Bronchial epithelial cell (primary cell): ENCODE data around the gene SEC16A. TPM values are rescaled to one million over a fixed set of nuclear protein-coding genes. Genes with fewer than 3 reads are reported as not detected.
"Not testable (repeated sequence)": the region's sequence is repeated elsewhere in the genome, so short reads cannot be mapped to it uniquely, and the experiment has no call there.

ENCODE experiments used
- DNase-seq: peaks from one replicate; pipeline ENCODE4 v3.0.0-alpha.2; 2010; ENCODE audit warnings: low read depth
- FAIRE-seq: peaks from 2 replicates; lab custom pipeline; 2011; peaks lifted over from hg19 to GRCh38; lab: Jason Lieb, UNC
- H3K27me3 ChIP-seq: 2 replicates; pipeline ENCODE4 v1.5.1; 2011; ENCODE audit warnings: low read length; ENCODE audit not compliant: control insufficient read depth, insufficient read depth
- H3K36me3 ChIP-seq: 2 replicates; pipeline ENCODE4 v1.5.1; 2011; ENCODE audit warnings: low read length; ENCODE audit not compliant: control insufficient read depth, insufficient read depth
- H3K4me3 ChIP-seq: 2 replicates; pipeline ENCODE4 v1.5.1; 2011; ENCODE audit warnings: mild to moderate bottlenecking, low read depth, low read length, control low read depth
- CTCF ChIP-seq: IDR thresholded peaks from 2 replicates; pipeline ENCODE4 v1.5.1; 2011; ENCODE audit warnings: mild to moderate bottlenecking, moderate library complexity, low read length, control low read depth, inconsistent platforms; ENCODE audit not compliant: insufficient read depth, severe bottlenecking
- total RNA-seq: library from RNA; depleted of rRNA; stranded (reverse); fragments of >200 nt; gene quantifications from 2 replicates; pipeline ENCODE4 v1.2.1, GENCODE V29; 2014

The SEC16A gene
- total RNA-seq, 1 donor from 2014 or later, result 13.7 TPM

- TF ChIP-seq CTCF, result no peak
- FAIRE-seq, result no peak
- H3K27me3 ChIP-seq, result no peaks in the 10 kb centered on the region
- no peak overlapping the region for H3K4me3 ChIP-seq
- peaks cover 28% of the 10 kb centered on the region for H3K36me3 ChIP-seq
- DNase-seq, result no peak
Measured at GRCh38 chr9:136426787-136427186, 56.1 kb downstream of the SEC16A start.

- not testable (repeated sequence) for DNase-seq, H3K4me3 ChIP-seq, H3K27me3 ChIP-seq, FAIRE-seq
- H3K36me3 ChIP-seq, result peaks cover 31% of the 10 kb centered on the region
Measured at GRCh38 chr9:136425367-136425766, 57.5 kb downstream of the SEC16A start.

GRCh38 chr9:136424750-136425362 lies 58.0 kb downstream of the SEC16A start:
- Histone ChIP-seq H3K36me3 (peaks cover 29% of the 10 kb centered on the region), H3K27me3 (no peaks in the 10 kb centered on the region), H3K4me3 (no peak overlapping the region)
- FAIRE-seq (no peak), DNase-seq (no peak)
- no peak for TF ChIP-seq CTCF

GRCh38 chr9:136423432-136424146 lies 59.3 kb downstream of the SEC16A start:
- no peaks in the 10 kb centered on the region for H3K27me3 ChIP-seq
- DNase-seq (no peak), FAIRE-seq (no peak)
- H3K4me3 ChIP-seq, result no peak overlapping the region
- peaks cover 30% of the 10 kb centered on the region for H3K36me3 ChIP-seq
- no peak for TF ChIP-seq CTCF

- Histone ChIP-seq H3K36me3 (peaks cover 37% of the 10 kb centered on the region), H3K27me3 (no peaks in the 10 kb centered on the region), H3K4me3 (no peak overlapping the region)
- no peak for TF ChIP-seq CTCF
- DNase-seq (no peak), FAIRE-seq (no peak)
Measured at GRCh38 chr9:136422876-136423275, 60.0 kb downstream of the SEC16A start.

GRCh38 chr9:136421791-136422190 lies 61.0 kb downstream of the SEC16A start:
- FAIRE-seq (no peak), DNase-seq (no peak)
- no peak overlapping the region for H3K4me3 ChIP-seq
- H3K36me3 ChIP-seq, result peaks cover 44% of the 10 kb centered on the region
- TF ChIP-seq CTCF, result no peak
- H3K27me3 ChIP-seq, result no peaks in the 10 kb centered on the region
